Measurements from ENCODE around the gene CACNA1A.
"Not testable (repeated sequence)": the region's sequence is repeated elsewhere in the genome, so short reads cannot be mapped to it uniquely, and the experiment has no call there.

CACNA1A gene

DNA sequence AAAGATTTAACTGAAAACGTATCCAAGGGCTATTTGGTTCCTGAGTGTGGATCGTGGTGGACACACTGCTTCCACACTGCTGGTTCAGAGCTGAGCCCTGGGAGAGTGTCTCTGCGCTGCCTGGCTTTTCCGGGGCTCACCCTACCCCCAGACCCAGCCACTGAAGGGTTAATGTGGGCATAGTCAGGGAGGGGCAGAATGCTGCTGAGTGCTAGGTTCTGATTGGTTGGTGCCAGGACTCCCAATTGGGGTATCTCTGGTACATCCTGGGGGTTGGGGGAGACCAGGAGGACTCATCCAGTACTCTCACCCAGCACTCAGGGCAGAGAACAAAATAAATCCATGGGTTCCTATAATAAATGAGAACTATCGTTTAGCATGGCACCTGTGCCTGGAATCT, 142.3 kb downstream of the CACNA1A start:
- no peak for DNase-seq (ENCODE audit: low spot score)

DNA sequence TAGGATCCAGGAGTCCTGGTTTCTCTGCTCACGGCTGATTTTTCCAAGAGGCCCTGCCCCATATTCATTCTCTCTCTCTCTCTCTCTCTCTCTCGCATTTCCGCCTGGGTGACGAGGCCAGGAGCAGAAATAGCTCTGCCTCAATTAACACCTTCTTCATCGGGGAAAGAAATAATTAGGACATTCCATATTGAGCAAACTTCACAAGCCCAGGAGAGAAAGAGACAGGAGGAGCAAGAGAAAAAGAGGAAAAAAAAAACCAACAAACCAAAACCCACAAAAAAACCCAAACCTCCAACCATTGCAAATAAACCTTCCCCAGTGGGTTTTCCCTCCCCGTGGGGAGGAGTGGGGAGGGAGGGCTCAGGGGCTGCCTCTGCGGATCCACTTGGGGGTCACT, 143.0 kb downstream of the CACNA1A start:
- DNase-seq (ENCODE audit: low spot score), result no peak

DNA sequence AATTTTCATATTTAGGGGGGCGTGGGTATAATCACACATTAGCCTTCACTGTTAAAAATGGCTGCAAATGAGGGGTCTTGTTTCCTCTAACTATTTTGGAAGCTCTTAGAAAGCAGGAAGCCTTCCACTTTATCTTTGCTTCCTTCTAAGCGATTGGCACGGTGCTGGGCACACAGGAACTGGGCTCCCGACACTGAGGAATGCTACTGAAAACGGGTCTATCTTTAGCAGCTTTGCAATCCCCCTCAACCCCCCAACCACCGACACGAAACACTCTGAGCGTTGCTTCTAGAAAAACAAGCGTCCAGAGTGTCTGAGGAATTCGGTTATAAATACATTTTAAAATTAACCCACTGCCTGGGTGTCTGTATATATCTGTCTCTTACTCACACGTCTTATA, 143.6 kb downstream of the CACNA1A start:
- no peak for DNase-seq (ENCODE audit: low spot score)

DNA sequence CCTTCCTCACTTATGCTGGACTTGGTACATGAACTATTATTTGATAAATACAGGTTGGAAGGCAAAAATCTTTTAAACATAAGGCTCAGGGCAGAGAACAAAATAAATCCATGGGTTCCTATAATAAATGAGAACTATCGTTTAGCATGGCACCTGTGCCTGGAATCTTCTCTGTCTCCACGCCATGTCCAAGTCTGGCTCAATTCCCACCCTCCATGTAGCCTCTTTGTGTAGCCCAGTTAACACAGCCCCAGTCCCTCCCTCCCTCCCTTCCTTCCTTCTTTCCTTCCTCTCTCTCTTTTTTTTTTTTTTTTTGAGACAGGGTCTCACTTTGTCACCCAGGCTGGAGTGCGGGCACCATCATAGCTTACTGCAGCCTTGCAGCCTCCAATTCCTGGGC, 144.6 kb downstream of the CACNA1A start:
- DNase-seq (ENCODE audit: low spot score), result not testable (repeated sequence)

DNA sequence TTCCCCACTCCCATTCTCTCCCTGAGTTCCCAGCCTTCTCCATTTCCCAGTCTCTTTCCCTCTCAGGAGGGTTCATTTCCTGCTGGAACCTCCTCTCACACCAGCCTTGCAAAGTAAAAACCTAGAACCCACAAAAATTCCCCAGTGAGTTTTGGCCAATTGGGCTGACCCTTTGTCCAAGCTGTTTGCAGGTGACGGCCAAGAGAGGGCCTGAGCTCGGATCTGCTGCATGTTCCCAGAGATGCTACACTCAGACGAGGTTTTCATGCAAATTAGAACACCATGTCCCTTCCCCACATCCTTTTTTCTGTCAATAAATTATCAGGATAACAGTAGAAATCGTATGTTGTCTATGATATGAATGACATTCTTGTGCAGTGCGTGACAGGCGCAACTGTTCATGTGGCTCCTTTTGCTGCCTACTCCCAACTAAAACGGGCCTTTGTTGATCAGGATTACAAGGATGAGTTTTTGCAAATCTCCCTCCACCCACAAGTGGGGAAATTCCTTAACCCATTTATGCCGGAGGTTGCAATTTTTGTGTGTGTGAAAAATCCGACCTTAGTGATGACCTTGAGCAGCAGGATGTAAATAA, 149.5 kb downstream of the CACNA1A start:
- peak; percentile 57 for DNase-seq (ENCODE audit: low spot score)

DNA sequence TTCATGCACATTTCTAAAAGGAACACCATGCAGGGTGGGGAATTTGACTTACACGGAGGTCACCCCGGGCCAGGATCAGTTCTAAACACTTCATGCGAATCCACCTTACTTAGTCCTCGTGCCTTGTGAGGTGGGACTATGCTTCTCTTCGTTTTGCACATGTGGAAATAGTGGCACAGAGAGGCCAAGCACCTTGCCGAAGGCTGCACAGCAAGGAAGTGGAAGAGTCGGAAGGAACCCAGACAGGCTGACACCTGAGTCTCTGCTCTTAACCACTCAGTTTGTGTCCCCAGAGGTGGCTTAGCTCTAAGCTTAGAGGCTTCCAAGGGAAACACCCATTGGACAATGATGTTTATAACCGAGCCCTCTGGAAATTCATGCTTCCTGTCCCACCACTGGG, 150.1 kb downstream of the CACNA1A start:
- DNase-seq (ENCODE audit: low spot score), result no peak

DNA sequence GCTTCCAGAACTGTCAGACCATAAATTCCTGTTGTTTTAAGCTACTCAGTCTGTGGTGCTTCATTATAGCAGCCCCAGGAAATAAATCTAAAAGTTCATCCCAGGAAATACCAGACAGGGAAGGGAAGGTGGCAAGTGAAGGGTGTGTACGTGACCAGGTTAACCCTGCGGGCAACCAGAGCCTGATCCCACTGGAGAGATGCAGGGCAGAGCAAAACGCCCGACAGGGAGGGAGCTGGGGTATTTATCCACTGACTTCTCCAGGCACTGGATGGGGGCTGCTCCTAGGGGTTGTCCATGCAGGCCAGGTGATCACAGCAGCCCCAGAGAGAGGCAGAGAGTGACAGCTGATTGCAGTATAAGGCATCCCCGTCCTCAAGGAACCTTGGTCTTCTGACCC, 150.9 kb downstream of the CACNA1A start:
- no peak for DNase-seq (ENCODE audit: low spot score)

DNA sequence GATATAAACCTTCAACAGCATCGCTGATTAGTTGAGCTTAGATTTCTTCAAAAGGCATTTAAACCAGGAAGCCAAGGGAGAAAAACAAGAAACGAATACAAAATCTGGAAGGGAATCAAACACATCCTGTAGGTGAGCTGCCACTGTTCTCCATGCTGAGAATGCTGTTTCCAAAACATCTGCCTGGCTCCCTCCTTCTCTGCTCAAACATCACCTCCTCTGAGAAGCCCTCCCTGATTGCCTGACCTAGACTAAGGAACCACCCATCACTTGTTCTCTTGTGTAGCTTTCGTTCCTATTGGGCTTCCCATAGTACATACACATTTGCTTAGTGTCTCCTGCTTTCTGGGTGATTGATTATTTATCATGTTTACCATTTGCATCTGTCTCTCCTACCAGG, 152.7 kb downstream of the CACNA1A start:
- no peak for DNase-seq (ENCODE audit: low spot score)

DNA sequence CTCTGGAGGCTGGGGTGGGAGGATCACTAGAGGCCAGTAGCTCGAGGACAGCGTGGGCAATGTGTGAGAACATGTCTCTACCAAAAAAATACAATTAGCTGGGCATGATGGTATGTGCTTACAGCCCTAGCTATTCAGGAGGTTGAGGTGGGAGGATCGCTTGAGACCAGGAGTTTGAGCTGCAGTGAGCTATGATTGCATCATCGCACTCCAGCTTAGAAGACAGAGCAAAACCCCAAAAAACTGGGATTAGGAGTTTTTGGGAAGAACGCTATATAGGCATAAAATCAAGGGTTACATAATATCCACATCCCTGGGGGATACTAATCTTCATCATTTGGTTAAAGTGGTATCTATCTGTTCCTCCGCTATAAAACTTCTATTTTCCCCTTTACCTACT, 155.5 kb downstream of the CACNA1A start:
- no peak for DNase-seq (ENCODE audit: low spot score)

DNA sequence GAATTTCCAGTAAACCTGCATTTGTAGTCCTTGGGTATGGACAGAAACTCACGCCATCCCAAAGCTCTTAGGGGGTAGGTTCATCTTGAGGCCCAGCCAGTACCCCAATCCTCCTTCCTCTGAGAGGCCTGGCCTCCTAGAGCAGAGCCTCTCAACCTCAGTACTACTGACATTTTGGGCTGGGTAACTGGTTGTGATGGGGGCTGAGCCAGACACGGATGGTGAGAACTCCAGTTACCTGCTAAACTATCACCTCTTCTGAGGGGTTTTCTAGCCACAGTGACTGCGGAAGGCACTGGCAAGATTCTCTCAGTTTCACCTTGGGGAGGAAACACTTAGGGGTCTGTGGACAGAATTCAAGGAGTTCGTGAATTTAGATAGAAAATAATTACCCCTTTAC, 156.2 kb downstream of the CACNA1A start:
- no peak for DNase-seq (ENCODE audit: low spot score)

DNA sequence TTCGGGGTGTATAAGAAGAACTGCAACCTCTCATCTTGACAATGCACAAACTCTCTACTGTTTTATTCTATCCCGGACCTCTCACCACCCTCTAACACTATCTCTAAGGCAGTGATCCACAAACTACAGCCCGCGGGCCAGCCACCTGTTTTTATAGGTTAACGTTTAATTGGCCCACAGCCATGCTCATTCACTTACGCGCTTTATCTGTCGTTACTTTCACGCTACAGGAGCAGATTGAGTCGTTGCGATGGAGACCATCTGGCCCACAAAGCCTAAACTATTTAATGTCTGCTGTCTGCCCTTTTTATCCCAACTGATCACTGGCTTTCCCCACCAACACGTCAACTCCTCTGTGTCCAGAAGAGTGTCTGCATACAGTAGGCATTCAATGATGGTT, 158.9 kb downstream of the CACNA1A start:
- no peak for DNase-seq (ENCODE audit: low spot score)

DNA sequence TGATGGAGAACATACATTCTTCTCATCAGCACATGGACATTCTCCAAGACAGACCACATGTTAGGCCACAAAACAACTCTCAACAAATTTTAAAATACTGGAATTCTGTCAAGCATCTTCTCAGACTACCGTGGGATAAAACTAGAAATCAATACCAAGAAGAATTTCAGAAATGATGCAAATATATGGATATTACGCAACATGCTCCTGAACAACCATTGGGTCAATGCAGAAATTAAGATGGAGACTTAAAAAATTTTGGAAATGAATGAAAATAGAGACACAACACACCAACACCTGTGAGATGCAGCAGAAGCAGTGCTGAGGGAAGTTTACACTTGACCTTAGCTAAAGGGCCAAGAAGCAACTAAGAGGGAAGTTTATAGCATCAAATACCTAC, 162.8 kb downstream of the CACNA1A start:
- DNase-seq (ENCODE audit: low spot score), result no peak

DNA sequence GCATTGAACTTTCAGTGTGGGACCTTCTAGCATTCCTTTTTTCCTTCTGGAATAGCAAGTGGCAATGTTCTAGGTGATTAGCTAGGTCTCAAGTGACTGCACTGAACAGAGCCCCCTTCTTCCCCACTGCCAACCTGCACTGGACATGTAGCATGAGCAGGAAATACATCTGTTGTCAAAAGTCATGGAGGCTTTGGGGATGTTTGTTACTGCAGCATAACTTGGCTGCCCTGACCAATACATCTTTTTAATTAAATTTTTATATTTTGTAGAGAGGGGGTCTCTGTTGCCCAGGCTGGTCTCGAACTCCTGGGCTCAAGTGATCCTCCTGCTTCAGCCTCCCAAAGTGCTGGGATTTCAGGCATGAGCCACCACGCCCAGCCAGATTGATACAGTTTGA, 163.6 kb downstream of the CACNA1A start:
- no peak for DNase-seq (ENCODE audit: low spot score)

DNA sequence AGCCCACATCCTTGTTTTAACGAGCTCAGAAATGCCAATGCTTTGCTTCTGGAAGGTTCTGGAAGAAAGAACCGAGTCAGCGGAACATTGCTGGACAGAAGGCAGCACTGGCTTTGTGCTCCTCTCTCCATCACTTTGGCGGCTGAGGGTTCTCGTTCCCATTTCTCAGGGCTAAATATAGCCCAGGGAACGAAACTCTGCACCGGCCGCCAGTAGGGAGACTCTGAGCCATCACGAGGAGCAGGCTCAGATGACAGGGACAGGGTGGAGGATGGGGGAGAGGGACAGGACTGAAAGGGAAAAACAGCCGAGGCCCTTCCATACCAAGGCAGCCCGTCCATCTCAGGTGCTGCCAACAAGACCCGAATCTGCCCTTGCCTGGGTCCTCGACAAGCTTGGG, 166.4 kb downstream of the CACNA1A start:
- no peak for DNase-seq (ENCODE audit: low spot score)

DNA sequence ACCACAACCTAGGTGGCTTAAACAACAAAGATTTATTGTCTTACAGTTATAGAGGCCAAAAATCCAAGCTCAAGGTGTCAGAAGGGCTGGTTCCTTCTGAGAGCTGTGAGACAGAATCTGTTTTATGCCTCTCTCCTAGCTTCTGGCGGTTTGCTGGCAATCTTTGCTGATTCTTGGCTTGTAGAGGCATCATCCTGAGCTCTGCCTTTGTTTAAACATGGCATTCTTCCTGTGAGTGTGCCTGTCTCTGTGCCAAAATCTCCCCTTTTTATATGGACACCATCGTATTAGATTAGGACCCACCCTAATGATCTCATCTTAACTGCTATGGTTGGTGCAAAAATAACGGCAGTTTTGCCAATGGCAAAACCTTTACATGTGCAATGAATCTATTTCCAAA, 169.1 kb downstream of the CACNA1A start:
- no peak for DNase-seq (ENCODE audit: low spot score)

DNA sequence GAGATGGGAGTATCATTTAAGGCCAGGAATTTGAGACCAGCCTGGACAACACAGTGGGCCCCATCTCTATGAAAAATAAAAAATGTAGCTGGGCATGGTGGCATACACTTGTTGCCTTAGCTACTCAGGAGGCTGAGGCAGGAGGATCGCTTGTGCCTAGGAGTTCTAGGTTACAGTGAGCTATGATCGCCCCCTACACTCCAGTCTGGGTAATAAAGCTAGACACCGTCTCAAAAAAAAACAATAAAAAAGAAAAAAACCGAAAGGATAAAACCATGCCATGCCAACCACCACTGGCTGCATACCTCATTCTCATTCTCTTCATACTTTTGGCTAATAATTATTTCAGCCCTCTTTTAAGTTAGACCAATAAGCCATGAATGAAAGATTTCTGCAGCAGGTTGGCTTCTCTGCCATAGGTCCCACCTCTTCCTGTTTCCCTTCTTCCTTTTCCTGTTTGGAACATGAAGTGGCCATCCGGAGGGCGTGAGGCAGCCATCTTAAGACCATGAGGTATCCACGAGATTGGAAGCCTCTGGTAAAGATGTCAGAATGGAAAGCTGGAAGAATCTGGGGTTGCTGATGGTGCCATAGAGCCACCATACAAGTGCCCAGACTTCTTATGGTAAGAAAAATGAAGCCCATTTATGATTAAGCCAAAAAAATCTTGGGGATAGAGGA, 171.3 kb downstream of the CACNA1A start:
- no peak for DNase-seq (ENCODE audit: low spot score)

DNA sequence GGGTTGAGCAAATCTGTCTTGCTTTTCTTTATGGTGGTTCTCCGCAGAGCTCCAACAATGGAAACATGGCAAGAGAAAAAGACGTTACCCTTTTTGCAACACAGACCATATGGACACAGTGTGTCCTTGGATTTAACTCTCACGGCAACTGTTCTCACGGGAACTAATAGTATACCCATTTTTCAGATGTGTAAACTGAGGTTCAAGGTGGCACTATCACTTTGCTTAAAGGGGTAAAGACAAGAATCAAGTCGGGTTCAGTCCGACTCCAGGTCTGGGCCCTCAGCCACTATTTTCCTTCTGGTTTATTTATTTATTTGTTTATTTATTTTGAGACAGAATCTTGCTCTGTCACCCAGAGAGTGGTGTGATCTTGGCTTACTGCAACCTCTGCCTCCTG, 176.0 kb downstream of the CACNA1A start:
- DNase-seq (ENCODE audit: low spot score), result no peak

DNA sequence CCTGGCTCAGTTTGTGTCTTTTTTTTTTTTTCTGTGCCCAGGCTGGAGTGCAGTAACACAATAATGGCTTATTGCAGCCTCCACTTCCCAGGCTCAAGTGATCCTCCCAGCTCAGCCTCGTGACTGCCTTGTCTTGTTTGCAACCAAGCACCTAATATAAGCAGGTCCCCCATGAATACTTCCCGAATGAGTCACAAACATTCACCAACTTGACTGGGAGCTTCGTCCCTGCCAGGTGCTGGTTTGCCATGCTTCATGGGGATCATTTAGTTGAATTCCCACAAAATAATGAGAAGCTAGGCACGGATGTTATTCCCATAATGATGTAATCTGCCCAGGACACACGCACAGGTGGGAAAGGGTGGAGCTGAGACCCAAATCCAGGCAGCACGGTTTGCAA, 176.5 kb downstream of the CACNA1A start:
- DNase-seq (ENCODE audit: low spot score), result no peak

DNA sequence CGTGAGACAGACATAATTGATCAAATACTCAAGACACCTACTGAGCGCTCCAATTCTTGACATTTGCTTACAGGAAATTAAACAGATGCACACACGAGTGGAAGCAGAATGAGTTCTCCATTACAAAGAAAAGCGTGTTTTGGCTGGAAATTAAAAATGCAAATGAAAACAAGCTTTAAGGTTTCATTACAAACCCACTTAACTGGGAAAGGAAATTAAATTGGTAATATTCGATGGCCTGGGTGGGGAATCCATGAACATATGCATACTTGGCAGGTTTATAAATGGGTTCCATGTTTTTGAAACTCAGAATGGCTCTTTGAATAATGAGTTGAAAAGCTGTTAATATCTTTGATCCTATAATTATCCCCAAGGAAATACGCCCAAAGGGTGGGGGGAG, 178.0 kb downstream of the CACNA1A start:
- no peak for DNase-seq (ENCODE audit: low spot score)

DNA sequence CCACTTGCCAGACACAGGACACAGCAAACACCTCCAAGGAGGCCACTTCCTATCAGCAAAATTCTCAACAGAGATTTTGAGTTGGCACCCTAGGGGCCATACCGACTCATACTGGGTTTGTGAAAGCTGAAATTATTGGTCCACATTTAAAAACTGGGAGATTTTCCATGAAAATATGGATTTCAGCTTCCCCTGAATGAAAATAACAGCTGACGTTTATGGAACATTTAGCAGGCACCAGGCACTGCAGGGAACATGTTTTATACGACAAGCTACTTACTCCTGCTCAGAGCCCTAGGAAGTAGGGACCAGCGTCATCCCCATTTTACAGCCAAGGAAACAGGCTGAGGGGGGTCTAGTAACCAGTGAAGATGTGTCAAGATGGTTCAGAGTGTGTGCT, 186.8 kb downstream of the CACNA1A start:
- DNase-seq (ENCODE audit: low spot score), result no peak

DNA sequence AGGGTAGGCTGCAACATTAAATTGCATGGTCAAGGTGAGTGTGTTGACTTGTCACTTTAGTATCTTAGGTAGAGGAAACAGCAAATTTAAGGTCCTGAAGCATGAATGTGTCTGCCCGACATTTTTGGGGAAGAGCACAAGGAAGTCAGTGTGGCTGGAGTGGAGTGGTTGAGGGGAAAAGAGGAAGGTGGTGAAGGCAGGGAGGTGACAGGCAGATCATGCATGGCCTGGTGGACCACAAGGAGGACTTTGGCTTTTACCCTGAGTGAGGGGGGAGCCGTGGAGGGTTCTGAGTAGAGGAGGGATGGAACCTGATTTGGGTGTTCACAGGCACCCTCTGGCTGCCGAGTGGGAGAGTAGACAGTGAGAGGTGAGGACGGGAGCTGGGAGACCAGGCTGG, 188.1 kb downstream of the CACNA1A start:
- DNase-seq (ENCODE audit: low spot score), result no peak

DNA sequence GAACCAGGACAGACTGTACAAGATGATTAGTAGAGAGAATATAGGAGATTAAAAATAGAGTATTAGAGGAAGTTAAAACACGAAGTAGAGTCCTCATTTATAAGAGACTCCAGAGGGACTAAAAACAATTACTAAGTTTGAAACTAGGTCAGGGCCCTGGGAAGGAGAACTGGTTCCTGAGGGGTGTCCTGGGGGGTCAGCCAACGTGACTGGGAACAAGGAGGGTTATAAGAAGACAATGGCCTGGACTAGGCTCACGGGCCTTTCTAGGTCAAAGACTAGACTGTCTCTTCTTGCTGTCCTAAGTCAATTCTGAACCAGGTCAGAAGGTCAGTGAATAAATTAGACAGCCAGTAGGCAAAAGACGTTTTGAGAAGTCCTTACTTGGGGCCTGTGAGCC, 190.8 kb downstream of the CACNA1A start:
- no peak for DNase-seq (ENCODE audit: low spot score)

DNA sequence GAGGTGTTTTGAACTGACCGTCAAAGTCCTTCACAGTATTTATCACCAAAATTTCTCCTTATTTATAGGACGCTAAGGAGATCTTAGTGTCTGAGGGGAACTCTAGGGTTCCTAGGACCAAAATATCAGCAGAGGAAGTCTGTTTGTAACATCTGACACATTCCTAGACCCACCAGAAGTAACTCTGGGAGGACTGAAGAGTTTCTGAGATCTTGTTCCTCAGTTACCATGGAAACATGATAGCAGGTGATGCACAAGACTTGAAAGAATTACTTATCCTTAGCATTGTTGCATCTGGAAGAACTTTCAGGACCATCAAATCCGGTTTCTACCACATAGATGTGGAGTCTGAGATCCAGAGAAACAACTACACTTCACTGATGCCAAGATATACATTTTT, 191.5 kb downstream of the CACNA1A start:
- DNase-seq (ENCODE audit: low spot score), result no peak

DNA sequence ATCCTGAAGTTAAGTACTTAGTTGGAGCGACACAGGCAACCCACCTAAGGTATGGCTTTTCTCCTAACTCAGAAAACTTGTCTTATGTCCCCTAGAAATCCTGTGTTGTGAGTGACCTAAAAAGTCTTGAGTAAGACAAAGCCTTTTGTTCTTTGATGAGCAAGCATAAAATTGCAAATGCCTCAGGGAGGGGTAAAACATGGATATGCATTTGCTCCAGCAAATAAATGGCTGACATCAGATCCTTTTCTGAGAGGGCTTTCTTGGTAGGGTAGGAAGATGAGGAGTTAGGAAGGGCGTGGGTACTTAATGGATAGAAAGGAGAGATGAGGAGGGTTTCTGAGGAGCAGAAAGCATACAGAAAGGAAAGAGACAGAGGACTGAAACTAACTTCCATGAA, 192.4 kb downstream of the CACNA1A start:
- DNase-seq (ENCODE audit: low spot score), result no peak

All from COLO829 (cell line).